GM06990 (cell line): ENCODE results near the gene OR6X1.

ENCODE experiments used
- DNase-seq: peaks from one replicate; pipeline ENCODE4 v3.0.0-alpha.2; 2011; ENCODE audit not compliant: insufficient read length; ENCODE audit errors: extremely low read depth
- H3K27me3 ChIP-seq: replicated peaks from 2 replicates; pipeline ENCODE4 v1.6.0; 2011; ENCODE audit warnings: low read length; ENCODE audit not compliant: control insufficient read depth, insufficient read depth
- H3K36me3 ChIP-seq: 2 replicates; pipeline ENCODE4 v1.5.1; 2011; ENCODE audit warnings: low read length; ENCODE audit not compliant: control insufficient read depth, insufficient read depth
- H3K4me3 ChIP-seq: replicated peaks from 2 replicates; pipeline ENCODE4 v1.5.1; 2011; ENCODE audit warnings: low read depth, mild to moderate bottlenecking, control low read depth, low read length
- TF ChIP-seq, protein P1 (sequence below): IDR thresholded peaks from 2 replicates; pipeline ENCODE4 v1.5.1; 2011; ENCODE audit warnings: low read length, control low read depth, mild to moderate bottlenecking, inconsistent platforms; ENCODE audit not compliant: insufficient read depth, poor library complexity, severe bottlenecking

The OR6X1 gene

DNA sequence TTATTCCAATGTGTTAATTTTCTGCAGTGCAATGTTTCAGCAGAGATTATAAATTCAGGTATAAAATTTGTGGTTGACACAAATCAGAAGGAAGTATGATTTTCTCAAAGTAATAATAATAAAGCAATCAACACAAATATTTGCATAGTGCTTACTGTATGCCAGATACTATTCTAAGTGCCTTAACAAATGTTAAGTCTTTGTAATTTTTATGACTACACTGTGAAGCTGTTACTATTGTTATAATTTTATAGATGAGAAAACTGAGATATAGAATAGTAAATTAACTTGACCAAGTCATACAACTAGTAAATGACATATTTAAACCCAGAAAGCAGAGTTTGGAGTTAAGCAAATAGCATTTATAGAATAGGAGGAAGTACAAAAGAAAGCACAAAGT is 16.4 kb upstream of the OR6X1 start:
- no peak for DNase-seq
- Histone ChIP-seq H3K36me3 (no peaks in the 10 kb centered on the region), H3K27me3 (no peaks in the 10 kb centered on the region), H3K4me3 (no peak overlapping the region)
- TF ChIP-seq, protein P1, sequence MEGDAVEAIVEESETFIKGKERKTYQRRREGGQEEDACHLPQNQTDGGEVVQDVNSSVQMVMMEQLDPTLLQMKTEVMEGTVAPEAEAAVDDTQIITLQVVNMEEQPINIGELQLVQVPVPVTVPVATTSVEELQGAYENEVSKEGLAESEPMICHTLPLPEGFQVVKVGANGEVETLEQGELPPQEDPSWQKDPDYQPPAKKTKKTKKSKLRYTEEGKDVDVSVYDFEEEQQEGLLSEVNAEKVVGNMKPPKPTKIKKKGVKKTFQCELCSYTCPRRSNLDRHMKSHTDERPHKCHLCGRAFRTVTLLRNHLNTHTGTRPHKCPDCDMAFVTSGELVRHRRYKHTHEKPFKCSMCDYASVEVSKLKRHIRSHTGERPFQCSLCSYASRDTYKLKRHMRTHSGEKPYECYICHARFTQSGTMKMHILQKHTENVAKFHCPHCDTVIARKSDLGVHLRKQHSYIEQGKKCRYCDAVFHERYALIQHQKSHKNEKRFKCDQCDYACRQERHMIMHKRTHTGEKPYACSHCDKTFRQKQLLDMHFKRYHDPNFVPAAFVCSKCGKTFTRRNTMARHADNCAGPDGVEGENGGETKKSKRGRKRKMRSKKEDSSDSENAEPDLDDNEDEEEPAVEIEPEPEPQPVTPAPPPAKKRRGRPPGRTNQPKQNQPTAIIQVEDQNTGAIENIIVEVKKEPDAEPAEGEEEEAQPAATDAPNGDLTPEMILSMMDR, result no peak

DNA sequence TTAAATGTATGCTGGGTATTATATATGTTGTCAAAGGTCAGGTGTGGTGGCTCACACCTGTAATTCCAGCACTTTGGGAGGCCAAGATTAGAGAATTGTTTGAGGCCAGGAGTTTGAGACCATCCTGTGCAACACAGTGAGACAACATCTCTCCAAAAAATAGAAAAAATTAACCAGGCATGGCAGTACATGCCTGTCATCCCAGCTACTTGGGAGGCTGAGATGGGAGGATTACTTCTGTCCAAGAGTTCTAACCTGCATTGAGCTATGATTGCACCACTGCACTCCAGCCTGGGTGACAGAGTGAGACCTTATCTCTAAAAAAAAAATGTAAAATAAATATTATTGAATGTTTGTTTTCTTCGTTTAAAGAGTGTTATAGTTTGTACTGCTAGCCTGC is 11.3 kb upstream of the OR6X1 start:
- TF ChIP-seq, protein P1, result no peak
- Histone ChIP-seq H3K4me3 (no peak overlapping the region), H3K27me3 (no peaks in the 10 kb centered on the region), H3K36me3 (no peaks in the 10 kb centered on the region)
- no peak for DNase-seq

- TF ChIP-seq, protein P1, result no peak
- H3K4me3 ChIP-seq, result no peak overlapping the region
These were observed 8.1 kb upstream of the OR6X1 start for GRCh38 chr11:123762422-123762821.

GRCh38 chr11:123760894-123761293 is 6.6 kb upstream of the OR6X1 start:
- no peak overlapping the region for H3K4me3 ChIP-seq
- TF ChIP-seq, protein P1, result no peak
- H3K36me3 ChIP-seq, result no peaks in the 10 kb centered on the region
- DNase-seq, result peak; percentile 49
- H3K27me3 ChIP-seq, result no peaks in the 10 kb centered on the region

More at GRCh38 chr11:123762422-123762821, 8.1 kb upstream of the OR6X1 start:
- no peak for DNase-seq
- Histone ChIP-seq H3K36me3 (no peaks in the 10 kb centered on the region), H3K27me3 (no peaks in the 10 kb centered on the region)

DNA sequence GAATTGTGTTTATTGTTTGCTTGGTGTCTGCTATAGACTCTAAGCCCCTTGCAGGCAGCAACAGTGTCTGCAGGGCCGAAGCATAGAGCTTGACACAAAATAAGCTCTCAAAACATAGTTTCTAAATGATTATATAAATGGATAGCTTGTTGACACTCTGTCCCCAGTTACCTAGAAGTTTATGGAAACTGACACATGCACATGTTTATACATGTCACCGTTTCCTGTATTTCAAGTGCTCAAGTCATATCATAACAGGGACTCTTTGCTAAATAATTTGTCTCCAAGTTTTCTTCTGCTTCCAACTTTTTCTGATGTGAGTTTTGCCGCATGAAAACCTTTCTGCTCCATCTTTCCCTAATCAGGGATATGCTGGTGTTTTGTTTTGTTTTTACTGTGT is 3.7 kb upstream of the OR6X1 start:
- Histone ChIP-seq H3K27me3 (no peaks in the 10 kb centered on the region), H3K36me3 (no peaks in the 10 kb centered on the region), H3K4me3 (no peak overlapping the region)
- TF ChIP-seq, protein P1, result no peak
- no peak for DNase-seq

DNA sequence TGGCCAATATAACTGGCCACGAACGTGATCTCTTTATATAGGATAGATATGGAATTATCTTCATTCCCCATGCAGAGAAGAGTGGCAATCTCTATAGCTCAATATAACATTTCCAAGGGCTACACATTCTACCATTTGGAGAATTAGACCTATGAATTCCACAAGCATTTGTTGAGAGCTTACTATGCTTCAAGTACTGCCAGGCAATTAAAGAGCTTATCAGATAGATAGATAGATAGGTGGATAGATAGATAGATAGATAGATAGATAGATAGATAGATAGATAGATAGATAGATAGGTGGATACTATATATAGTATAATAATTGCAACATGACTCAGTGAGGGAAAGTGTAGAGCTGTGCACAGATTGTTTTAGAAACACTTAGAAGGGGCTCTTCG is 1.5 kb upstream of the OR6X1 start:
- TF ChIP-seq, protein P1, result no peak
- no peak overlapping the region for H3K4me3 ChIP-seq
- H3K27me3 ChIP-seq, result no peaks in the 10 kb centered on the region
- DNase-seq, result no peak
- no peaks in the 10 kb centered on the region for H3K36me3 ChIP-seq
